HG03060 (cell line): Measurements from ENCODE around the gene DGKI.
"Not testable (repeated sequence)": the region's sequence is repeated elsewhere in the genome, so short reads cannot be mapped to it uniquely, and the experiment has no call there.

ENCODE experiments used
- ATAC-seq: cut with Tn5 transposase; IDR thresholded peaks from one replicate; pipeline ENCODE4 v1.9.1; 2021; ENCODE audit warnings: low read depth, moderate number of reproducible peaks; ENCODE audit not compliant: unreplicated experiment

The DGKI gene

DNA sequence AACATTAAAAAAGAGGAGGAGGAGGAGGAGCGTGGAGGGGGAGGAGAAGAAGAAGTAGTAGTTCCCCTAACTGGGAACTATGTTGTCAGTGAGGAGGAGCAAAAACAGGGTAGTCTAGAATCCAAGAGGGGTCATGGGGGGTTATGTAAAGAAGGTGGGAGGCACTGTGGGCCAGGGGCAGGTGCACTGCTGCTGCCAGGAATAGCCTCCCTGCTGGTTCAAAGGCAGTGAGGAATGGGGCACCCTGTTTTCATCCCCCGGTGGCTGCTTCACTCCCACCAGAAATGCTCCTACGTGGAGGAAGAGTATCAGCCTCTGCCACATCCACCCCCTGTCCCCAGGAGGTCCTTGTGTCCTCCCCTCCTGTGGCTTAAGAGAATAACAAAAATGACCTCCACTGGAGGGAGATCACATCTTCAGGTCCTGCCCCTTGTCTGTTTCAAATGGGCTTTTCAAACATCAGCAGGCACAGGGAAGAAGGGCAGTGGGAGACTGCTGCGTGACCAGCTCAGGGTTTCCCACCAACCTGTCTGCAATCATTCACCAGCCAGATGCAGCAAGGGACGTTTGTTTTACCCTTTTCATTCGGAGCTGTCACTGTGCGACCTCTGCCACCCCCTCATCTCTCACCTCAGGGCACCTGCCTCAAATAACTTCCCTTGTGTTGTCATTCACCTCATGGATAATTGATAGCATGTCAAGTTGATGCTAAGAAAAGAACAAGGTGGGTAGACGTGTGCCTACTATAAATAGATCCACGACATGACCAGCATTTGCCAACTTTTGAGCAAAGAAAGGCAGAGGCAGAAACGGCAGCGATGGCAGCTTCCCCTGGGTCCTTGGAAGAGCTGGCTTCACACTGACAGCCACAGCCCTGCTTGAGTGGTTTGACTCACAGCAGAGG lies 92.6 kb downstream of the DGKI start:
- ATAC-seq = no peak

DNA sequence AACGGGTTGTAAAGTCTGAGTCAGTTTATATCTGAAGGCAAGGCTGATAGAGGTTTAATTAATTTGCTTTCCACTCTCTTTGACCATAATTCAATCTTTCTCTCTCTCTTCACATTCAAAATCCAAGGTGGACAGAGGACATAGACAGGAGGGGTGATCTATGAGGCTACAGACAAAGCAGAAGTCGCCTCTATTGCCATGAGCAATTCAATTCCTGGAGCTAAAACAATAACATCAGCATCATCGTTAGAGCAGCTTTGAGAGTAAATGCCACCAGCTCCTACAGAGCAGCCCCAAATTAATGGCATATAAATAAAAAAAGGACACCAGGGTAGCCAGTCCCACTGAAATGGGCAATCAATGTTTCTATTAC lies 93.2 kb downstream of the DGKI start:
- no peak for ATAC-seq

- no peak for ATAC-seq
Observed at GRCh38 chr7:137753067-137753466, 93.7 kb downstream of the DGKI start.

DNA sequence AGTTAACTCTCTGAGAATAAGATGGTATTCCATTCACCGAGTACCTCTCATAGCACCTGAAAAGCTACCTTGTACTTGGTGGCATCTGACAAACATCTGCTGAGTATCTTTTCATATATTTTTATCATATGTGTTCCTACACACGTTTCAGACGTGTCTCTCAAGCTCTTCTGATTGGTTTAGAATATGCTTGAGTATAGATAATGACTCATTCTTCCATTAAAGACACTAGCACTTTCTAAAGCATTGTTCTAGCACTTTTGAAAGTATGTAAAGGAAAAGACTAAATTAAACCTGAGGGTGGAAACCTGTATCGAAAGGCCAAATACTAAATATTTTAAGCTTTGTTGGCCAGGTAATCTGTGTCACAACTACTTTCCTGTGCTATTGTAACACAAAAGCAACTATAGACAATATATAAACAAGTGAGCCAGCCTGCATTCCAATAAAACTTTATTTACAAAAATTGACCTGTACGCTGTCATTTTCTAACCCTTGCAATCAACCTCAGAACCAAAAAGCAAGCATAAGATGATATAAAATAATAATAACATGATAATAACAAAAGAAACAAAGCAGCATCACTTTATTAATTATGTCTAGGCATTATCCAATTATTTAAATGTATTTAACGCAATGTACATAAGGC lies 95.3 kb downstream of the DGKI start:
- ATAC-seq = no peak

DNA sequence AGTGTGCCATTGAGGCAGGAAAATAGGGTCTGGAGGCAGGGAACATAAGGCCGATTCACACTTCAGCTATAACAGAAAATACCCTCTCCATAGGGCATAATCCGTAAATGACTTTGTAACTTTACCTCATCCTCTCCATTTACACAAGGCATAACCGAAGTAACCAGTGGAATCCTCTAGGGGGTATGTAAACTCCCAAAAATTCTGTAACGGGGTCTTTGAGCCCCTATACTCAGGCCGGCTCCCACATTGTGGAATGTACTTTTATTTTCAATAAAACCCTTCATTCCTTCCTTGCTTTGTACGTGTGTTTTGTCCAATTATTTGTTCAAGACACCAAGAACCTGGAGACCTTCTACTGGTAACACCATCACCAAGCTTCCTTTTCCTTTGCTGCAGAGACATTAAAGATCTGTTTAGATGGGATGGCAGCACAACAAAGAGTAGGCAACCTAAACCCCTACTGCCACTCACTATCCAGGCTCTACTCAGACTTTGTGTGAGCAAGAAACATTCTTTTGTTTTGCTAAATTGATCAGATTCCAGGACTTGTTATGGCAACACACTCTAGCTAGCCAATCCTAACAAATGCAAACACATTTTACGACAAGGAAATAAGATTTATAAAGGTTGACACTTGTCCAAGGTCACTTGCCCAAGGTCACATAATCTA lies 99.3 kb downstream of the DGKI start:
- ATAC-seq = no peak

DNA sequence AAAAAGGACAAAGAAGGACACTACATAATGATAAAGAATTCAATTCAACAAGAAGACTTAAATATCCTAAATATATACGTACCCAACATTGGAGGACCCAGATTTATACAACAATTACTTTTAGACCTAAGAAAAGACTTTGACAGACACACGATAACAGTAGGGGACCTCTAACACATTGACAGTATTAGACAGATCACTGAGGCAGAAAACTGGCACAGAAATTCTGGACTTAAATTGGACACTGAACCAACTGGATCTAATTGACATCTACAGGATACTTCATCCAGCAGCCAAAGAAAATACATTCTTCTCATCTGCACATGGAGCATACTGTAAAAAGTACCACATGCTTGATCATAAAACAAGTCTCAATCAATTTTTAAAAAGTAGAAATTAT lies 103.8 kb downstream of the DGKI start:
- ATAC-seq = no peak

GRCh38 chr7:137742051-137742450 lies 104.7 kb downstream of the DGKI start:
- no peak for ATAC-seq

DNA sequence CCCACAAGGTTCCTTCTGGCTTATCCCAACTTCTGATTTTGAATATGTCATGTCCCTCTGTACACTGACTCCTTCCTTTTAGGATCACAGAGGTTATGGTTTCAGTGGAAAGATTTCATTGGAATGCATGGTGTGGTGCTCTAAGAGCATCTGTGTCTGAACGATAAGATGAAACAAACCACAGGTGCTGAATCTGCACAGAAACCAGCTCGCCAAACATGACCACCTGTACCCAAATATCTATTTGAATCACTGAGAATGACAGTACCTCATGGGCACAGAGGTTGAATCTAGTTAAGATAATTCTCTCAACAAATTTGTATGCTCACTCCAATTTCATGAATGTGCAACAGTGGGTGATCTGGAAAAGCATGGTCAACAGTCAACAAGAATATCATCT lies 105.3 kb downstream of the DGKI start:
- ATAC-seq = no peak

DNA sequence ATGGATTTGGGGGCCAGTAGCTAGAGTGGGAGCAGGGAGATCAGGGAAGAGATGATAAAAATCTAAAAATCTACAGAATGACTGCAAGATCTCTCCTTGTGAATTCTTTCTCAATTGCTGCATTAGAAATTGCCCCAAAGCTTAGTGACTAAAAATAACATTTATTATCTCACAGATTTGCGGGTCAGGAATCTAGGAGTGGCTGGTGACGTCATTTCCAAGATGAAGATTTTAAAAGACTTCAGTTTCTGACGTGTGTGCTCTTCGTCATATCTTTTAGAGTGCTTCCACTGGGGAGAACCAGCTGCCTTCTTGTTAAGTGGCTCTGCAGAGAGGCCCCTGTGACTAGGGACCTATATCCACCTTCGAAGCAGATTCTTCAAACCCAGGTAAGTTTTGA lies 112.6 kb downstream of the DGKI start:
- ATAC-seq = no peak

GRCh38 chr7:137732168-137732567 lies 114.6 kb downstream of the DGKI start:
- ATAC-seq = no peak

DNA sequence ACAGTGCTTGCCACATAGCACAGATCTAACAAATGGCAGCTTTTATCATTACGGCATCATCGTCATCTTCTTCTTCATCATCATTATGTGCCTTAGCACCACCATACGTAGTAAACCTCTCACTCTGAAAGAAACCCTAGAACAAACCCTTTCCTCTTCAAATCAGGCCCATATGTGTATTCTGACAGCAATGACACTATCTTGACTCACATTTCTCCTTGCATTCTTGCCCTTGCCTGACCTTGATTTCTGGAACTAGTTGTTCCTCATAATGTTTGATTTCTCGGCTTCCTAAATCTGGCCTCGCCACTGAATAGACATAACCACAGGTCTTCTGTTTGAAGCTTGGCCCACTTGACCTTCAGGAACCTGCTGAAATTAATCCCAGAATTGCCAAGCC lies 115.3 kb downstream of the DGKI start:
- ATAC-seq = no peak

- ATAC-seq = no peak
Observed at GRCh38 chr7:137728426-137728825, 118.3 kb downstream of the DGKI start.

GRCh38 chr7:137727413-137727812 lies 119.4 kb downstream of the DGKI start:
- no peak for ATAC-seq

DNA sequence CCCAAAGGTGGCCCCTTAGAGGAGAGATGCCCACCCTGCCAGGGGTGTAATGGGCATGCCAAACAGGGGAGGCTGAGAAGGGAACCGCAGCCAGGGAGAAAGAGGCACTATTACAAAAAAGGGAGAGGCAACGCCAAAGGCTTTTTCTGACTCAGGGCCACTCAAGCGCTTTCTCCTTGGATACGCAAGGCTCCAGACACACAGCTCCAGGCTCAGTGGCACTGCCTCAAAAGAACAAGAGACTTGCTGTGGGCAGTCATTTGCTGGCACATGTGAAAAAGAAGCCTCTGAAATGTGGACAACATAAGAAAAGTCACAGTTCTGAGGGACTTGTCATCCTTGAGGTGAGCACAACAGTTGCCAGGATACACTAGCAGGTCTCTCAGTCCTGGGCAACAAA lies 128.4 kb downstream of the DGKI start:
- ATAC-seq = no peak

- ATAC-seq = no peak
Observed at GRCh38 chr7:137717811-137718271, 128.9 kb downstream of the DGKI start.

DNA sequence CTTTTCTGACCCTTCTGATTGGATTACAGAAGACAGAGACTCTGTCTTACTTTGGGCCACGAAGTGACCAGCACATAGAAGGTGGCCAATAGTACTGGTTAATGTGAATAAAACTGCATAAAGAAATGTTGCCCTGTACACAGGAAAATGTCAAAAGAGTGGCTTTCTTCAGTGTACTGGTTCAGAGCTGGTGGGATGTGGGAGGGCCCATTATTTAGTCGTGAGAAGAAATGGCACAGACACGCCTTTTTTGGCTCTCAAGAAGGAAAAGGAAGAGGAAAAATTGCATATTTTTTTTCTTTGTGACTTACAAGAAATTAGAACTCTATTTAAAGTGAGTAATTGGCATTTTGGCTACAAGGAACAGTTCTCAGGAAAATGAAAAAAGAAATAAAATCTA lies 129.7 kb downstream of the DGKI start:
- ATAC-seq = no peak

DNA sequence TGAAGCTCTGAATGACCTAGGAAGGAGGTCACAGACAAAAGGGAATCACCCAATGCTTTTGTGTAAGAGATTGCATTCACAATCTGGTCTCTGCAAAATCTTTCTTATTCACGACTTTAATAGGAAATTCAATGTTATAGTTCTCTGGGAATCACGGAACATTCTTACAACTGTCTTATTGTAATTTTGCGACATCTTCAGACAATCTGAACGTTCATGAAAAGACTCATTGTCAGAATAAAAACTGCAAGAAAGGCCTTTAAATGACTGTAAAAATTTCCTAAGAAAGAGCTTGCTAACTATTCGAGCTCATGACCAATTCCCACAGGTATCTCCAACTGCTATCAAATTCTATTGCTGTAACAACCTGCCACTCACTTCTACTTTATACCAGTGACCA lies 130.7 kb downstream of the DGKI start:
- ATAC-seq = no peak

GRCh38 chr7:137715533-137715932 lies 131.2 kb downstream of the DGKI start:
- no peak for ATAC-seq

- no peak for ATAC-seq
Observed at GRCh38 chr7:137715121-137715520, 131.7 kb downstream of the DGKI start.

DNA sequence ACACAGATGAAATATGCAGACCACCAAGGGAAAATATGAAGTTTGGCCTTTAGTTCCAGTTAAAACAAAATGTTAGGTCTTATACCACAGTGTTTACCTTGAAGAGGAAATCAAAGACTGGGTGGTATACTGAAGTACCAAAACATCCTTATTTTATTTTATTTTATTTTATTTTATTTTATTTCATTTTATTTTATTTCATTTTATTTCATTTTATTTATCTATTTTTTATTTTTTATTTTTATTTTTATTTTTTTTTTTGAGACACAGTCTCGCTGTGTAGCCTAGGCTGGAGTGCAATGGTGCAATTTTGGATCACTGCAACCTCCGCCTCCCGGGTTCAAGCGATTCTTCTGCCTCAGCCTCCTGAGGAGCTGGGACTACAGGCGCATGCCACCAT lies 140.4 kb downstream of the DGKI start:
- ATAC-seq = not testable (repeated sequence)

GRCh38 chr7:137704723-137705122 lies 142.1 kb downstream of the DGKI start:
- ATAC-seq = no peak
